HL-60/S4 treated with phorbol 12-myristate 13-acetate at 8.2 ng/mL for 4 days and 3 days (cell line): ENCODE data around the gene WNT11.

Experiments
- in situ Hi-C: fragments of 300-500 bp; cut with MboI; formaldehyde crosslinking; loops from 2 replicates; pipeline ENCODE4 v1.15.0; 2022; ENCODE audit warnings: low sequenced_read_pairs

WNT11 gene

GRCh38 chr11:76184551-76184993 lies 21.7 kb downstream of the WNT11 start:
- in situ Hi-C loops = no loop called here

DNA sequence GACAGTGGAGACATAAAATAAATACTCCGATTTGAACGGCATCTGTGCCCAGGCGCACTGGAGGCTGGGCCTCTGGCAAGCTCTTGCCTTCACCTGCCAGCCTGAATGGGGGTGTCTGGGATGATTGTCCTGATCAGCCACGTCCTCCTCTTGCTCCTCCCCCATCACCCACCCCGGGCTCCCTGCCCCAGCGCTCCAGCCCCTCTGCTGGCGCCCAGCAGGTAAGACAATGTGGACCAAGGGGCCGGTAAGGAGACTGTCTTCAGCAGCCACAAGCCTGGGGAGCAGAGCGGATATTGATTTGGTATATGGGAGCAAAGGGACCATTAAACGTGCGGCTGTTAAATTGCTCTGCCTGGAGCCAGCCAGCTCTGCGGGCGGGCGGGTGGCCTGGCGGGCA lies 24.9 kb downstream of the WNT11 start:
- in situ Hi-C loops = no loop called here

- in situ Hi-C loops = no loop called here
These were observed 27.2 kb downstream of the WNT11 start for GRCh38 chr11:76179147-76179546.

- in situ Hi-C loops = no loop called here
These were observed 29.0 kb downstream of the WNT11 start for GRCh38 chr11:76177250-76177686.

- in situ Hi-C loops = no loop called here
These were observed 29.8 kb downstream of the WNT11 start for GRCh38 chr11:76176463-76176862.

DNA sequence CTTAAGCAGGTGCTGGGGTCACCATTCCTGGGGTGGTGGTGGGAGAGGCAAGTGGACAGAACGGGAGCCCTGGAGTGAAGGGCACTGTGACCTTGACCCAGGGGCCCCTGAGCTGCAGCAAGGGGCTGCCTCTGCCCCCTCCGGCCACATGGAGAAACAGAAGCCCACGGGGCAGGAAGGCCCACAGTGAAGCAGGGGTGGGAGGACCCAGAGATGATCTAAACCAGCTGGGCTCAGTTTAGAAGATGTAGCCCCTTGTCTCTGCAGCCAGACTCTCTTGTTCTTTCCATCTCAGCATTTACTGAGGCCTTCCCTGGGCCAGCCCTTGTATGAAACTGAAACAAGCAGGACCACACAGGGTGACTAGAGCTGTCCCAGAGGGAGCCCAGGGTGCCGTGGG lies 30.5 kb downstream of the WNT11 start:
- in situ Hi-C loops = no loop called here

- in situ Hi-C loops = no loop called here
These were observed 32.0 kb downstream of the WNT11 start for GRCh38 chr11:76174330-76174729.

DNA sequence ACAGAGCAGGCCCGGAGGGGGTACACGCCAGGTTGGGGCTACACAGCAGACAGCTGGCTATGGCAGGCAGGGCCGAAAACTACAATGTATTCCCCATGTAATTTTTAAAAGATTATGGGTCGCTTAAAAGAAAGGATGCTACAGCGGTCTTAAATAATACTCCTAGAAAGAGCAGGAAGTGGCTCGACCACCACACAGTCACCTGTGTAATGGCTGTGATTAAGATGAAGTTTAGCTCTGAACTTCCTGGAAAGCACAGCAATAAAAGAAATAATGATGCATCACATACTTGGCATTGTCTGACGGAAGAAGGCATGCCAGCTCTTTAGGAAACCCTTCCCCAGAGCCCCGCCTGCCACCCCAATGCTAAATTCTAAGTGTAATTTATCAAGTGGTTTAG lies 32.6 kb downstream of the WNT11 start:
- in situ Hi-C loops = no loop called here

DNA sequence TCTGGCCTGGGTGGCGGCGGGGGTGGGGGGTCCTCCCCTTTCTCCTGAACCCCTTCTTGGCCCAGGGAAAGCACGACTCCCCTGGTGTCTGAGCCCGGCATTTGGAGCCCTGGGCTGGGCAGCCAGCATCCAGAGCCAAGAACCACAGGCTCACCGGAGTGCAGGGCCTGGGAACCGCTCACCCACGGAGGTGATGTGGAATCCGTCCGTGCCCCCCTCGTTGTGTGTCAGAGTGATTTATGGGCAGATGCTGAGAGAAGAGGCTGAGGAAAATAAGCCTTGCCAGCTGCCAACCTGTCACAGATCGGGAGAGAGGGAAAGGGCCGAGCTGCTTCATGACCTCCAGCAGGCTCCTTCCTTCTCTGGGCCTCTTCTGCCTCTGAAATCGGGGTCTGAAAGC lies 33.7 kb downstream of the WNT11 start:
- in situ Hi-C loops = no loop called here

DNA sequence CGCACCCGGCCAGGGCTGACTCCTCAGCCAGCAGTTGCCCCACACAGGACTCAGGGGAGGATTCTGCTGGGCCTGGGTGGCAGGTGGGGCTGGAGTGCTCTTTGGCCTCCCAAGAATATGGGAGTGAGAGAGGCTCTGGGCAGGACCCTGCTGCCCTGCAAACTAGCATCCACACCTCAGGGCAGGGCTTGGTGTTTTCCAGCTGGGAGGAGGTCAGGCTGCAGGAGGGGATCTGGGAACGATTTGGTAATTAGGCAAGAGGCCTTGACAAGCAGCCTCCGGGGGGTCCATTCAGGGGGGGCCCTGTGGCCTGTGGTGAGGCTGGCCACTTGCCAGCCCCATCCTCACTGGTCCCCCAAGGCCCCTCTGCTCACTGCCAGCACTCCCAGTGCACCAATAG lies 35.8 kb downstream of the WNT11 start:
- in situ Hi-C loops = no loop called here

GRCh38 chr11:76169473-76169896 lies 36.8 kb downstream of the WNT11 start:
- in situ Hi-C loops = no loop called here

DNA sequence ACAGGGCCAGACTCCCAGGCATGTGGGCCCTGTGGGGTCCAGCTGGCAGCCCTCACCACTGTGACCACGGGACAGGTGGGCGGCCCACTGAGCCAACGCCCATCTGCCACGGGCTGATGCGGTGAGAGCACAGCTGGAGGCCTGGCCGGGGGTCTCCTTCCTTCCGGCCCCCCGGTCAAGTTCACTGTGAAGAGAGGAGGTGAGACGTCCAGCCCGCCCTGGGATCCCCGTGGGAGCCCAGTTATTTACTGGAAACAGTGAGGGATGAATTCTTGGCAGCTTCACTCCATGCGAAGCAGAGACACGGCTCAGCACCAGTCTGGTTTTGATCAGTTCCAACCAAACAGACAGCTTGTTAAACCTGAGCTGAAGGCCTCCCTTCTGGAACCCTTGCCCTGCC lies 38.7 kb downstream of the WNT11 start:
- in situ Hi-C loops = no loop called here

- in situ Hi-C loops = no loop called here
These were observed 40.0 kb downstream of the WNT11 start for GRCh38 chr11:76166314-76166713.

DNA sequence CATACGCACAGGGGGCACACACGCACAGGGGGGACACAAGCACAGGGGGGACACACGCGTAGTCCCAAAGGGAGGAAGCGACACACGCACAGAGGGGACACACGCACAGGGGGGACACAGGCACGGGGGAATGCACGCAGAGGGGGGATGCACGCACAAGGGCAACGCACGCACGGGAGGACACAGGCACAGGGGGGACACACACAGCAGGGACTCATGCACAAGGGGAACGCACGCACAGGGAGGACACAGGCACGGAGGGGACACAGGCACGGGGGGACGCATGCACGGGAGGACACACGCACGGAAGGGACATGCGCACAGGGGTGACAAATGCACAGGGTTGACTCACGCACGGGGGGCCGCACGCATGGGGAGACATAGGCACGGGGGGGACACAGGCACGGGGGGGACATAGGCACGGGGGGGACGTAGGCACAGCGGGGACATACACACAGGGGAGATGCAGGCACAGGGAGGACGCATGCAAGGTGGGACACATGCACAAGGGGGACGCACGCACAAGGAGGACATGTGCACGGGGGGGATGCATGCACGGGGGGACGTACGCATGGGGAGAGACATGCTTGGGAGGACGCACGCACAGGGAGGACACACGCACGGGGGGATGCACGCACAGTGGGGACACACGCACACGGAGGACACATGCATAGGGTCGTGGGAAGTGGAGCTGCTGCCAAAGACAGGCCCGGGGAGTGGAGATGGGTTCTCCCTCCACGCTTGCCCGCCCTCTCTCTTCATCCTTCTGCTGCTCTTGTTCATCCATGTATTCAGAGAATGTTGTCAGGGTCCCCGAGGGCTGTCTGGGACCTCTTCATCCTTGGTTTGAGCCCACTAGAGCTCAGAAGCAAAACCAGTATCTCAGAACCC lies 41.2 kb downstream of the WNT11 start:
- in situ Hi-C loops = no loop called here

GRCh38 chr11:76164081-76164480 lies 42.2 kb downstream of the WNT11 start:
- in situ Hi-C loops = no loop called here

GRCh38 chr11:76163289-76163880 lies 42.9 kb downstream of the WNT11 start:
- in situ Hi-C loops = no loop called here

- in situ Hi-C loops = no loop called here
These were observed 43.7 kb downstream of the WNT11 start for GRCh38 chr11:76162336-76163288.

DNA sequence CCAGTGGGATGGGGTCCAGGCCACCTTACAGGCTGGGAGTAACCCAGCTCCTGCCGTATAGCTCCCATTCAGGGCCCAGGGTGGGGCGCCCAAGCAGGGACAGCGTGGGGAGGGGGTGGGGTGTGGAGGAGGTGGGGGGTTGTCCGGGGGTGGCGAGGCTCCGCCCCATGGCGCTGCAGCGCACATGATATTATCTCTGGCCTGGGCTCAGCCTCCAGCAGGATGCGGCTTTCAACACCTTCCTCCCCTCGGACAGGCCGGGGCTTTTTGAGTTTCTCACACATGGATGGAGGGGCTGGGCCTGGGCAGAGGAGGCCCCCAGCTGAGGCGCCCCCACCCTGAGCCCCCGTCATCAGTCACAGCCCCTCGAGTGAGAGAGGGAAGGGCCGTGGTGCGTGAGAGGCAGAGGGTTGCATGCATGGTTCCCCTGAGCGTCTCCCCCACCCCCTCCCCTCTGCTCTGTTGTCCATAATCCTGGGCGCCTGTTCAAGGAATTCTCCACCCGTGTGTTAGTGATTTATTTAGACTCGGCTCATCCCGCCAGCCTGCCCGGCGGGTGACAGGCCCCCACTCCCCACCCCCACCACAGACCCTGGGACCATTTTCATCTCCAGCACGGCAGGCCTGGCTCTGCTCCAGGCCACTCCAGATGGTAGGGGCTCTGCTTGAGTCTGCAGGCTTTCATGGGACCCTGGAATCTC lies 44.9 kb downstream of the WNT11 start:
- in situ Hi-C loops = no loop called here

GRCh38 chr11:76160856-76161255 lies 45.4 kb downstream of the WNT11 start:
- in situ Hi-C loops = no loop called here

GRCh38 chr11:76159983-76160661 lies 46.2 kb downstream of the WNT11 start:
- in situ Hi-C loops = loop anchor here (10.0 kb wide), 1 partner anchor 265 kb away; no protein-coding TSS in a partner anchor
